ENCODE data around the gene RNF20. TPM values are rescaled to one million over a fixed set of nuclear protein-coding genes. Genes with fewer than 3 reads are reported as not detected.
A peak's percentile ranks its signal among the peaks of the same experiment; 100 is the strongest.

The RNF20 gene
- total and polyA plus RNA-seq, 2 of the 4 experiments (the other 2 are of a cell fraction): 13.7 to 21.3 TPM

- H3K23ac ChIP-seq (ENCODE audit: low read depth, low read length): no peak overlapping the region
- H4K8ac ChIP-seq (ENCODE audit: low read depth in 2 of 2, low read length in 2 of 2): no peak overlapping the region
- H3K27ac ChIP-seq (ENCODE audit: insufficient read depth, low read length): no peak overlapping the region
- H2BK120ac ChIP-seq (ENCODE audit: low read depth, low read length): no peak overlapping the region
- H3K4me2 ChIP-seq (ENCODE audit: low read depth, low read length): no peak overlapping the region
- no peak overlapping the region for H2AK9ac ChIP-seq (replicated peaks; ENCODE audit: low read depth, low read length, poor library complexity)
- no peaks in the 10 kb centered on the region for H3K79me1 ChIP-seq (ENCODE audit: low read depth in 1 of 2, low read length in 2 of 2)
- no peak overlapping the region for H3K56ac ChIP-seq (ENCODE audit: extremely low read depth, insufficient read depth, low read length)
- DNase-seq (peak; percentile 54), ATAC-seq (ENCODE audit: low read depth) (peak; percentile 36; the same call in 1 of the 2 replicates)
- no peak overlapping the region for H2AFZ ChIP-seq (replicated peaks; ENCODE audit: low read length, poor library complexity)
- intact Hi-C loops (cut with micrococcal nuclease) (no loop called here), dilution Hi-C loops (cut with HindIII; ENCODE audit: low sequenced_read_pairs, unreplicated experiment) (no loop called here), in situ Hi-C loops (cut with MboI; ENCODE audit: low sequenced_read_pairs) (no loop called here)
- no peak overlapping the region for H3K18ac ChIP-seq (ENCODE audit: low read depth, low read length)
- no peak overlapping the region for H2AK5ac ChIP-seq (ENCODE audit: low read depth, low read length)
- no peaks in the 10 kb centered on the region for H3K36me3 ChIP-seq (ENCODE audit: control insufficient read depth, insufficient read depth, low read length)
- H3K4ac ChIP-seq (ENCODE audit: low read depth, low read length): no peak overlapping the region
- H4K5ac ChIP-seq (ENCODE audit: low read depth, low read length): no peak overlapping the region
- WGBS, 2 experiments (ENCODE audit: extremely low coverage in 2 of 2, insufficient read length in 1 of 2): no CpG with 5 or more reads among the region's 6 CpGs
- no peak overlapping the region for H3K14ac ChIP-seq (replicated peaks; ENCODE audit: low read depth, low read length)
- no TSS peak for BruUV-seq (replicated peaks)
- H4K20me1 ChIP-seq (ENCODE audit: insufficient read depth, low read length): no peaks in the 10 kb centered on the region
- no peak overlapping the region for H3K4me3 ChIP-seq (ENCODE audit: insufficient read depth, low read depth, low read length)
- TF ChIP-seq USF2 (IDR thresholded peaks at IDR 0.05; ENCODE audit: low read depth, low read length) (no peak), MAFK (IDR thresholded peaks at IDR 0.05; ENCODE audit: low read depth, low read length) (peak; percentile 59), ELK1 (IDR thresholded peaks at IDR 0.05; ENCODE audit: borderline replicate concordance, low read depth, low read length) (no peak), MXI1 (IDR thresholded peaks at IDR 0.05; ENCODE audit: borderline replicate concordance, low read depth, low read length) (no peak), MAZ (IDR thresholded peaks at IDR 0.05; ENCODE audit: borderline replicate concordance, low read depth, low read length) (no peak), FOS (IDR thresholded peaks at IDR 0.05; ENCODE audit: low read depth, low read length) (no peak), CEBPB (IDR thresholded peaks at IDR 0.05; ENCODE audit: low read depth, low read length) (peak; percentile 32; the same call in 1 of the 2 replicates), RFX5 (IDR thresholded peaks at IDR 0.05; ENCODE audit: low read depth, low read length) (no peak), CHD1 (IDR thresholded peaks at IDR 0.05; ENCODE audit: low read depth, low read length) (no peak), POLR2A (IDR thresholded peaks at IDR 0.05; ENCODE audit: low read depth, low read length) (no peak), CTCF (conservative IDR thresholded peaks at IDR 0.05; ENCODE audit: low read depth, low read length) (no peak), BHLHE40 (IDR thresholded peaks at IDR 0.05; ENCODE audit: low read depth, low read length) (no peak)
- H2BK15ac ChIP-seq (ENCODE audit: low read depth, low read length): no peak overlapping the region
- no peak overlapping the region for H3K9ac ChIP-seq (ENCODE audit: low read depth, low read length)
- no peak overlapping the region for H4K91ac ChIP-seq (ENCODE audit: insufficient read depth, low read depth, low read length)
- no peak overlapping the region for H2BK5ac ChIP-seq (ENCODE audit: low read depth, low read length, poor library complexity, severe bottlenecking)
- no peaks in the 10 kb centered on the region for H3K9me3 ChIP-seq (ENCODE audit: control insufficient read depth, insufficient read depth, low read length)
- H3K27me3 ChIP-seq (ENCODE audit: control insufficient read depth, insufficient read depth, low read length): no peaks in the 10 kb centered on the region; the same call in 1 of the 2 replicates
- no peak overlapping the region for H2BK20ac ChIP-seq (ENCODE audit: low read depth, low read length)
- POLR2A ChIA-PET (ENCODE audit: unreplicated experiment): no interaction called here
- H3K4me1 ChIP-seq (ENCODE audit: control insufficient read depth, insufficient read depth, low read length): no peaks in the 10 kb centered on the region
- no peaks in the 10 kb centered on the region for H3K9me1 ChIP-seq (ENCODE audit: insufficient read depth, low read length)
- CTCF ChIA-PET: interaction anchor here (0.7 to 1.4 kb wide), 3 partner anchors 62 to 68 kb away, joined by 3 to 5 read pairs (median 4); no protein-coding TSS in a partner anchor
Measured at GRCh38 chr9:101527066-101527465, 6.6 kb upstream of the RNF20 start.

Data from IMR-90 (cell line).